ENCODE measurements around the gene SUN5. TPM values are rescaled to one million over a fixed set of nuclear protein-coding genes. Genes with fewer than 3 reads are reported as not detected.

The SUN5 gene
- total and polyA plus RNA-seq, 3 donors from 2014 or later, result 19.0 to 59.7 (median 29.1) TPM

GRCh38 chr20:32999603-33000250 lies 4.5 kb downstream of the SUN5 start:
- no peaks in the 10 kb centered on the region for H3K4me1 ChIP-seq
- no peaks in the 10 kb centered on the region for H3K9me3 ChIP-seq
- TF ChIP-seq POLR2A (IDR thresholded peaks at IDR 0.05) (no peak), CTCF (IDR thresholded peaks at IDR 0.05) (no peak)
- 60% methylated on average over 9 of the region's 9 CpGs for WGBS, 2 donors
- H3K36me3 ChIP-seq (ENCODE audit: low read depth, missing control alignments), result no peaks in the 10 kb centered on the region
- intact Hi-C loops (cut with DNase I; ENCODE audit: low total_unique reads), result no loop called here
- no peaks in the 10 kb centered on the region for H3K27me3 ChIP-seq
- no peak overlapping the region for H3K4me3 ChIP-seq
- no peak overlapping the region for H3K27ac ChIP-seq
- no peak for DNase-seq

- DNase-seq, result no peak
- TF ChIP-seq CTCF (IDR thresholded peaks at IDR 0.05) (no peak), POLR2A (IDR thresholded peaks at IDR 0.05) (no peak)
- H3K36me3 ChIP-seq (ENCODE audit: low read depth, missing control alignments), result no peaks in the 10 kb centered on the region
- no peak overlapping the region for H3K4me3 ChIP-seq
- H3K27ac ChIP-seq, result no peak overlapping the region
- 79 to 81% methylated on average over 2 of the region's 2 CpGs for WGBS, 2 donors
- H3K4me1 ChIP-seq, result no peaks in the 10 kb centered on the region
- no peaks in the 10 kb centered on the region for H3K9me3 ChIP-seq
- H3K27me3 ChIP-seq, result no peaks in the 10 kb centered on the region
- intact Hi-C loops (cut with DNase I; ENCODE audit: low total_unique reads), result no loop called here
Measured at GRCh38 chr20:32997431-32997830, 6.8 kb downstream of the SUN5 start.

GRCh38 chr20:32995802-32996201 lies 8.4 kb downstream of the SUN5 start:
- no peaks in the 10 kb centered on the region for H3K9me3 ChIP-seq
- no peak overlapping the region for H3K27ac ChIP-seq
- DNase-seq, result no peak
- no peaks in the 10 kb centered on the region for H3K27me3 ChIP-seq
- intact Hi-C loops (cut with DNase I; ENCODE audit: low total_unique reads), result no loop called here
- H3K4me3 ChIP-seq, result no peak overlapping the region
- H3K36me3 ChIP-seq (ENCODE audit: low read depth, missing control alignments), result no peaks in the 10 kb centered on the region
- no peak for TF ChIP-seq CTCF (IDR thresholded peaks at IDR 0.05)
- TF ChIP-seq POLR2A (IDR thresholded peaks at IDR 0.05), result no peak
- H3K4me1 ChIP-seq, result no peaks in the 10 kb centered on the region

GRCh38 chr20:32993496-32994050 lies 10.7 kb downstream of the SUN5 start:
- intact Hi-C loops (cut with DNase I; ENCODE audit: low total_unique reads), result no loop called here
- no peak for DNase-seq

More at GRCh38 chr20:32993496-32994050, 10.7 kb downstream of the SUN5 start:
- Histone ChIP-seq H3K27ac (no peak overlapping the region), H3K9me3 (no peaks in the 10 kb centered on the region), H3K27me3 (no peaks in the 10 kb centered on the region), H3K36me3 (ENCODE audit: low read depth, missing control alignments) (no peaks in the 10 kb centered on the region), H3K4me3 (no peak overlapping the region), H3K4me1 (no peaks in the 10 kb centered on the region)
- WGBS, 2 donors, result 83% methylated on average over 8 of the region's 8 CpGs
- no peak for TF ChIP-seq POLR2A (IDR thresholded peaks at IDR 0.05)
- TF ChIP-seq CTCF (IDR thresholded peaks at IDR 0.05), result no peak

All from testis (tissue), 3 donors.